Activated CD4-positive, alpha-beta T cell treated with anti-CD3 and anti-CD28 coated beads for 36 hours (primary cell): ENCODE measurements around the gene GLMP. TPM values are rescaled to one million over a fixed set of nuclear protein-coding genes. Genes with fewer than 3 reads are reported as not detected.

ENCODE experiments used
- ATAC-seq: fragments of 200-7000 bp; cut with Tn5 transposase; one replicate; pipeline ENCODE4 v1.10.0; 2021; ENCODE audit warnings: mild to moderate bottlenecking, moderate library complexity
- CTCF ChIA-PET: fragments of 350-600 bp; sonication (Branson Sonifier 250); formaldehyde crosslinking; loops from one replicate; lab custom pipeline; 2021; ENCODE audit warnings: antibody characterized with exemption; lab: Charles Lee
- POLR2A ChIA-PET: fragments of 350-600 bp; sonication (Branson Sonifier 250); formaldehyde crosslinking; loops from one replicate; lab custom pipeline; 2021; ENCODE audit warnings: antibody characterized with exemption, inconsistent platforms; lab: Charles Lee
- DNase-seq: peaks from one replicate; pipeline ENCODE4 v3.0.0-alpha.2; 2020
- H3K27ac Mint-ChIP-seq: one replicate; pipeline ENCODE4 v1.8.0; 2021; ENCODE audit warnings: mixed read lengths
- H3K27me3 Mint-ChIP-seq: one replicate; pipeline ENCODE4 v1.8.0; 2021; ENCODE audit warnings: mixed read lengths
- H3K36me3 Mint-ChIP-seq: one replicate; pipeline ENCODE4 v1.8.0; 2021; ENCODE audit warnings: low read depth, mixed read lengths
- H3K4me1 Mint-ChIP-seq: one replicate; pipeline ENCODE4 v1.8.0; 2021; ENCODE audit warnings: mixed read lengths
- H3K4me3 Mint-ChIP-seq: one replicate; pipeline ENCODE4 v1.8.0; 2021; ENCODE audit warnings: mild to moderate bottlenecking, moderate library complexity, mixed read lengths
- H3K9me3 Mint-ChIP-seq: one replicate; pipeline ENCODE4 v1.8.0; 2021; ENCODE audit warnings: low read depth, mixed read lengths
- intact Hi-C, 2 experiments: fragments of 100-400 bp; cut with DNase I in 1 of 2; cut with micrococcal nuclease in 1 of 2; formaldehyde crosslinking; loops; one replicate each; pipeline versions ENCODE4 v1.14.2 to v1.15.1; 2022 to 2024; cut with DNase I, micrococcal nuclease
- total RNA-seq, 2 experiments: library from RNA; stranded (reverse); gene quantifications; one replicate each; pipeline ENCODE4 v1.2.3, GENCODE V29; 2021

The GLMP gene
- total RNA-seq, 2 experiments from 2014 or later: 10.8 to 12.1 TPM

DNA sequence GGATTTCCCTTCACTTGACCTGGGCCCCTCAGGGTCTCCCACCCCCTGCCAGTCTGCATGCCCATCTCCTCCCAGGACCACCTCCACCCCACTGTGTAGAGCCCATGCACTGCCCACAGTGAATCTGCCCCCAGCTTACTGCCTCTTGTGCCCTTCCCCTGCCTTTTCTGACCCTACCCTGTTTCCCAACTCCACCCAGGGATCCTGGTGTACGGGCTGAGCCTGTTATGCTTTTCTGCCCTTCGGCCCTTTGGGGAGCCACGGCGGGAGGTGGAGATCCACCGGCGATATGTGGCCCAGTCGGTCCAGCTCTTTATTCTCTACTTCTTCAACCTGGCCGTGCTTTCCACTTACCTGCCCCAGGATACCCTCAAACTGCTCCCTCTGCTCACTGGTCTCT lies 9.4 kb downstream of the GLMP start:
- ATAC-seq (no peak), DNase-seq (no peak)
- peaks cover 17% of the 10 kb centered on the region for H3K4me1 Mint-ChIP-seq
- intact Hi-C loops: no loop called here
- ChIA-PET POLR2A (no interaction called here), CTCF (interaction anchor here (0.5 kb wide), 1 partner anchor 24 kb away, joined by 3 read pairs; no protein-coding TSS in a partner anchor)
- H3K4me3 Mint-ChIP-seq: no peak overlapping the region
- no peaks in the 10 kb centered on the region for H3K27me3 Mint-ChIP-seq
- no peak overlapping the region for H3K27ac Mint-ChIP-seq
- H3K9me3 Mint-ChIP-seq: no peaks in the 10 kb centered on the region
- H3K36me3 Mint-ChIP-seq: peaks cover 20% of the 10 kb centered on the region

GRCh38 chr1:156285437-156285836 lies 10.0 kb downstream of the GLMP start:
- no peak for ATAC-seq
- Mint-ChIP-seq H3K4me1 (peaks cover 23% of the 10 kb centered on the region), H3K9me3 (no peaks in the 10 kb centered on the region), H3K27me3 (no peaks in the 10 kb centered on the region), H3K36me3 (peaks cover 18% of the 10 kb centered on the region), H3K27ac (no peak overlapping the region), H3K4me3 (no peak overlapping the region)
- intact Hi-C loops: no loop called here
- CTCF ChIA-PET: no interaction called here
- no peak for DNase-seq
- POLR2A ChIA-PET: no interaction called here

GRCh38 chr1:156284757-156285156 lies 10.7 kb downstream of the GLMP start:
- DNase-seq (no peak), ATAC-seq (no peak)
- Mint-ChIP-seq H3K36me3 (peaks cover 22% of the 10 kb centered on the region), H3K4me3 (peak overlapping the region; percentile 21), H3K27me3 (no peaks in the 10 kb centered on the region), H3K9me3 (no peaks in the 10 kb centered on the region), H3K27ac (no peak overlapping the region), H3K4me1 (peaks cover 29% of the 10 kb centered on the region)
- intact Hi-C loops: loop anchor here in 1 of 2 experiments (5.0 kb wide), 2 partner anchors 57 to 92 kb away; partner anchors contain the start of gene SLC25A44
- ChIA-PET POLR2A (no interaction called here), CTCF (interaction anchor here (1.1 kb wide), 1 partner anchor 35 kb away, joined by 5 read pairs; no protein-coding TSS in a partner anchor)

GRCh38 chr1:156284112-156284511 lies 11.4 kb downstream of the GLMP start, which contains the start of gene TMEM79:
TMEM79 (plus strand) TSS chr1:156284325; CDS start chr1:156285227, 902 bp downstream.
- Mint-ChIP-seq H3K36me3 (peaks cover 21% of the 10 kb centered on the region), H3K27ac (peak within 1 kb of the TSS; percentile 92), H3K4me1 (peaks cover 29% of the 10 kb centered on the region), H3K27me3 (no peaks in the 10 kb centered on the region), H3K4me3 (peak within 1 kb of the TSS; percentile 96), H3K9me3 (no peaks in the 10 kb centered on the region)
- CTCF ChIA-PET: interaction anchor here (0.9 to 2.0 kb wide), 5 partner anchors 27 to 218 kb away, joined by 3 to 6 read pairs (median 5); no protein-coding TSS in a partner anchor
- no peak for ATAC-seq
- intact Hi-C loops: loop anchor here in 1 of 2 experiments (5.0 kb wide), 2 partner anchors 57 to 92 kb away; partner anchors contain the start of gene SLC25A44
- DNase-seq: no peak
- POLR2A ChIA-PET: interaction anchor here (0.6 kb wide), 1 partner anchor 1845 kb away, joined by 3 read pairs; no protein-coding TSS in a partner anchor

DNA sequence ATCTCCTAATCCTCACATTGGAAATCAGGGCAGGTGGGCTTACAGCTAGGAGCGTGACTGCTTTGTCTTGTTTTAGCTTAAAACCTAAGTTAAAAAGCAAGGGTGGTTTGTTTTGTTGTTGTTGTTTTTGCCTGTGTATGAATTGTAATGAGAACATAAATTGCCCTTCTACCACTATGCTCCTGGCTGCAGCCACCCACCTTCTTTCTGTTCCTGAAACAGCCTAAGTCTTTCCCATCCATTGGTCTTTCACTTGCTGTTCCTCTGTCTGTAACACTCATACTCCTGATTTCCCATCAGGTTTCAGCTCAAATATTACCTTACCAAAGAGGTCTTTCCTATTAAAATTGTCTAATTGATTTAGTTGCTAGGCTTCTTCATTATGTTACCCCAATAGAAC lies 12.0 kb downstream of the GLMP start:
- ChIA-PET POLR2A (interaction anchor here (1.2 to 1.4 kb wide), 2 partner anchors 12 kb away, joined by 6 to 8 read pairs; partner anchors contain the start of gene GLMP), CTCF (interaction anchor here (0.6 to 2.0 kb wide), 15 partner anchors 9 to 229 kb away, joined by 3 to 14 read pairs (median 4); partner anchors contain the start of genes LAMTOR2 and PMF1)
- intact Hi-C loops: loop anchor here (2.0 to 5.0 kb wide), 4 partner anchors 56 to 483 kb away; partner anchors contain the start of genes ARHGEF2 (in 1 of the 2), PRCC (in 1 of the 2) and SLC25A44 (in 1 of the 2)
- H3K4me1 Mint-ChIP-seq: peaks cover 29% of the 10 kb centered on the region
- no peaks in the 10 kb centered on the region for H3K9me3 Mint-ChIP-seq
- ATAC-seq (no peak), DNase-seq (no peak)
- peak overlapping the region; percentile 96 for H3K4me3 Mint-ChIP-seq
- peak overlapping the region; percentile 92 for H3K27ac Mint-ChIP-seq
- no peaks in the 10 kb centered on the region for H3K27me3 Mint-ChIP-seq
- peaks cover 20% of the 10 kb centered on the region for H3K36me3 Mint-ChIP-seq

GRCh38 chr1:156282479-156283222 lies 12.8 kb downstream of the GLMP start, which contains the start of gene SMG5:
SMG5 (minus strand) TSS chr1:156282825; CDS start chr1:156282680, 145 bp downstream.
- CTCF ChIA-PET: interaction anchor here (0.6 to 2.0 kb wide), 20 partner anchors 8 to 228 kb away, joined by 3 to 14 read pairs (median 4); partner anchors contain the start of genes CCT3, LAMTOR2 and PMF1
- Mint-ChIP-seq H3K4me3 (peak within 1 kb of the TSS; percentile 96), H3K36me3 (peaks cover 28% of the 10 kb centered on the region), H3K27ac (peak within 1 kb of the TSS; percentile 92), H3K9me3 (no peaks in the 10 kb centered on the region), H3K4me1 (peaks cover 29% of the 10 kb centered on the region), H3K27me3 (no peaks in the 10 kb centered on the region)
- intact Hi-C loops: loop anchor here (1.0 to 5.0 kb wide), 19 partner anchors 13 to 484 kb away; partner anchors contain the start of genes CCT3 (in 2 of the 2), SLC25A44 (in 2 of the 2), TSACC (in 2 of the 2) and ARHGEF2 (in 1 of the 2)
- ATAC-seq (peak; percentile 92), DNase-seq (peak; percentile 98)
- POLR2A ChIA-PET: interaction anchor here (0.5 to 1.7 kb wide), 13 partner anchors 11 to 545 kb away, joined by 3 to 8 read pairs (median 3); partner anchors contain the start of genes GLMP and PMF1

- H3K36me3 Mint-ChIP-seq: peaks cover 35% of the 10 kb centered on the region
- CTCF ChIA-PET: interaction anchor here (0.5 to 2.0 kb wide), 15 partner anchors 15 to 228 kb away, joined by 3 to 14 read pairs (median 3); partner anchors contain the start of genes CCT3, LAMTOR2 and PMF1
Measured at GRCh38 chr1:156281693-156282478, 13.6 kb downstream of the GLMP start.

GRCh38 chr1:156281281-156281680 lies 14.2 kb downstream of the GLMP start:
- DNase-seq: peak; percentile 84
- peak overlapping the region; percentile 92 for H3K27ac Mint-ChIP-seq
- H3K27me3 Mint-ChIP-seq: no peaks in the 10 kb centered on the region
- no peaks in the 10 kb centered on the region for H3K9me3 Mint-ChIP-seq
- peak; percentile 69 for ATAC-seq
- ChIA-PET POLR2A (interaction anchor here (0.6 to 1.0 kb wide), 4 partner anchors 9 to 99 kb away, joined by 3 to 4 read pairs (median 3); partner anchors contain the start of gene PMF1), CTCF (interaction anchor here (0.5 to 2.4 kb wide), 9 partner anchors 10 to 203 kb away, joined by 3 to 9 read pairs (median 3); no protein-coding TSS in a partner anchor)
- H3K4me3 Mint-ChIP-seq: peak overlapping the region; percentile 96
- H3K4me1 Mint-ChIP-seq: peaks cover 29% of the 10 kb centered on the region
- intact Hi-C loops: loop anchor here in 1 of 2 experiments (5.0 kb wide), 2 partner anchors 54 to 89 kb away; partner anchors contain the start of gene SLC25A44
- H3K36me3 Mint-ChIP-seq: peaks cover 41% of the 10 kb centered on the region

More at GRCh38 chr1:156281693-156282478, 13.6 kb downstream of the GLMP start:
- Mint-ChIP-seq H3K27ac (peak overlapping the region; percentile 92), H3K9me3 (no peaks in the 10 kb centered on the region), H3K4me3 (peak overlapping the region; percentile 96), H3K4me1 (peaks cover 29% of the 10 kb centered on the region), H3K27me3 (no peaks in the 10 kb centered on the region)
- ATAC-seq (peak; percentile 4), DNase-seq (peak; percentile 62)
- POLR2A ChIA-PET: interaction anchor here (0.6 to 1.7 kb wide), 13 partner anchors 10 to 544 kb away, joined by 3 to 8 read pairs (median 3); partner anchors contain the start of genes GLMP and PMF1
- intact Hi-C loops: loop anchor here (1.0 to 5.0 kb wide), 19 partner anchors 13 to 485 kb away; partner anchors contain the start of genes CCT3 (in 2 of the 2), SLC25A44 (in 2 of the 2), TSACC (in 2 of the 2) and ARHGEF2 (in 1 of the 2)

DNA sequence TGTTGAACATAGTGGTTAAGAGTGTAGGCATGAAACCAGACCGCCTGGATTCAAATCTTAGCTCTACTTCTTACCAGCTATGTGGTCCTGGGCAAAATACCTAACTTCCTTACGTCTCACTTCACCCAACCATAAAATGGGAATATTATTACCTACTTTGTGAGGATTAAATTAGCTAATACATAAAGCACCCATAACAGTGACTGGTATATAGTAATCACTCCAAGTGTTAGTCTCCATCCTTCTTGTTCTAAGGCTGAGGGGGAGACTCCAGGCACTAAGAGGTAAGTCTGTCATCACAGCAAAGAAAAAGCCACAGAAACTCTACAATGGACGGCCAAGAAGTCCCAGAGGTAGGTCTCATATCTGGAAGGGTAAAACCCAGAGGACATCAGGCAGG lies 15.6 kb downstream of the GLMP start:
- DNase-seq (no peak), ATAC-seq (no peak)
- POLR2A ChIA-PET: interaction anchor here (0.5 to 1.0 kb wide), 4 partner anchors 33 to 1667 kb away, joined by 3 to 5 read pairs (median 4); partner anchors contain the start of gene PMF1
- Mint-ChIP-seq H3K36me3 (peaks cover 52% of the 10 kb centered on the region), H3K27ac (no peak overlapping the region), H3K4me1 (peaks cover 29% of the 10 kb centered on the region), H3K27me3 (no peaks in the 10 kb centered on the region), H3K4me3 (no peak overlapping the region), H3K9me3 (no peaks in the 10 kb centered on the region)
- intact Hi-C loops: loop anchor here in 1 of 2 experiments (5.0 kb wide), 2 partner anchors 53 to 88 kb away; partner anchors contain the start of gene SLC25A44
- CTCF ChIA-PET: interaction anchor here (1.0 to 2.4 kb wide), 5 partner anchors 9 to 189 kb away, joined by 4 to 9 read pairs (median 4); no protein-coding TSS in a partner anchor
